ENCODE data around the gene PSME4. TPM values are rescaled to one million over a fixed set of nuclear protein-coding genes. Genes with fewer than 3 reads are reported as not detected.

PSME4 gene
- polyA plus RNA-seq, 4 donors, result 53.1 to 64.6 (median 58.7) TPM

Other genes starting within 250 kb of the PSME4 start
- gene CHAC2, start 203.2 kb downstream of the PSME4 start, polyA plus RNA-seq (ENCODE audit: insufficient read length in 4 of 4), result 1 to 10 TPM; 4.6 to 5.6 (median 5.1) TPM
- 10 to 100 TPM; 26.9 to 32.9 (median 31.9) TPM for gene ASB3, start 184.0 kb downstream of the PSME4 start, polyA plus RNA-seq (ENCODE audit: insufficient read length in 4 of 4)
- gene ERLEC1, start 183.9 kb downstream of the PSME4 start, polyA plus RNA-seq (ENCODE audit: insufficient read length in 4 of 4), result 10 to 100 TPM; 71.0 to 84.5 (median 80.4) TPM
- 1 to 10 TPM; 1.5 to 2.0 (median 1.9) TPM for gene GPR75, start 111.0 kb downstream of the PSME4 start, polyA plus RNA-seq (ENCODE audit: insufficient read length in 4 of 4)
- gene ACYP2, start 144.6 kb upstream of the PSME4 start, polyA plus RNA-seq (ENCODE audit: insufficient read length in 4 of 4), result 10 to 100 TPM; 18.7 to 23.9 (median 22.4) TPM

Data from right renal pelvis (tissue), 4 donors.